Psoas muscle (tissue), 8 donors: ENCODE measurements around the gene MRPS15. TPM values are rescaled to one million over a fixed set of nuclear protein-coding genes. Genes with fewer than 3 reads are reported as not detected.

Experiments
- ATAC-seq, 4 donors: fragments of 200-7000 bp; cut with Tn5 transposase; one replicate each; pipeline ENCODE4 v1.9.1; 2020; ENCODE audit warnings: moderate library complexity in 3 of 4, mild to moderate bottlenecking in 2 of 4
- DNase-seq, 2 donors: peaks; one replicate each; pipeline ENCODE4 v3.0.0-alpha.2; 2020
- H3K27ac ChIP-seq: fragments of 200-600 bp; one replicate; pipeline ENCODE4 v1.8.0; 2022
- H3K27me3 ChIP-seq, 3 donors: fragments of 200-600 bp in 1 of 3; one replicate each; pipeline versions ENCODE4 v1.6.1 to v1.8.0; 2013 to 2022; ENCODE audit warnings: low read length in 2 of 3, mild to moderate bottlenecking in 2 of 3, moderate library complexity in 1 of 3; ENCODE audit not compliant: insufficient read depth in 3 of 3
- H3K36me3 ChIP-seq, 2 donors: fragments of 200-600 bp in 1 of 2; one replicate each; pipeline versions ENCODE4 v1.6.1 to v1.8.0; 2013 to 2022; ENCODE audit warnings: low read depth in 1 of 2, mild to moderate bottlenecking in 1 of 2, moderate library complexity in 1 of 2; ENCODE audit not compliant: insufficient read depth in 1 of 2
- H3K4me1 ChIP-seq: fragments of 200-600 bp; one replicate; pipeline ENCODE4 v1.8.0; 2022
- H3K4me3 ChIP-seq: fragments of 200-600 bp; one replicate; pipeline ENCODE4 v1.8.0; 2022; ENCODE audit warnings: mild to moderate bottlenecking
- H3K9me3 ChIP-seq: fragments of 200-600 bp; one replicate; pipeline ENCODE4 v1.8.0; 2022
- CTCF ChIP-seq: fragments of 200-600 bp; IDR thresholded peaks from one replicate; pipeline ENCODE4 v1.8.0; 2022; ENCODE audit warnings: antibody characterized with exemption
- WGBS, 3 donors: extraction: QIAGEN DNeasy Blood & Tissue Kit; methylation state at CpG; one replicate each; pipeline versions ENCODE4 v1.1.6 to v1.1.7; 2013; 5-methylcytosine and 5-hydroxymethylcytosine counted together
- intact Hi-C, 2 donors: fragments of 100-400 bp; cut with DNase I; formaldehyde crosslinking; loops; one replicate each; pipeline versions ENCODE4 v1.11.0 to v1.14.2; 2022
- polyA plus RNA-seq, 3 donors: library from polyadenylated mRNA; stranded (reverse); fragments of 200-250 nt; gene quantifications; one replicate each; pipeline ENCODE4 v1.2.3, GENCODE V29; 2013
- total RNA-seq, 4 donors: library from RNA; stranded (reverse); fragmentation: NEBNext Ultra II Directional in 2 of 4; extraction: Animal tissue kit (Norgen Biotek cat#: 25700) in 2 of 4; gene quantifications; one replicate each; pipeline versions ENCODE4 v1.2.1 to v1.2.4, GENCODE V29; 2021 to 2023
- donor health status: healthy with polysubstance abuse.
- donor health status: DM: no; HTN: no; CAD: no; lungs with moderate emphysema.
- donor health status: Bipolar disorder and iron deficiency.
- donor health status: healthy.
- donor health status: DM: yes; HTN: yes; CAD: no.
- donor health status: DM: no; HTN: no; CAD: no.
- donor health status: DM: no; HTN: no; CAD: no.
- donor health status: DM: yes; HTN: yes; CAD: no.

The MRPS15 gene
- total and polyA plus RNA-seq, 7 donors, result 127 to 279 (median 141) TPM

- no peaks in the 10 kb centered on the region for H3K9me3 ChIP-seq
- TF ChIP-seq CTCF, result no peak
- DNase-seq (no peak), ATAC-seq (no peak)
- intact Hi-C loops, result no loop called here
- H3K36me3 ChIP-seq, result peaks cover 0 to 24% of the 10 kb centered on the region in 2 donors
- no peaks in the 10 kb centered on the region for H3K27me3 ChIP-seq
- 83 to 92% (median 88%) methylated on average over 3 of the region's 3 CpGs for whole genome bisulfite sequencing, 3 donors
- no peak overlapping the region for H3K4me3 ChIP-seq
- no peaks in the 10 kb centered on the region for H3K4me1 ChIP-seq
- no peak overlapping the region for H3K27ac ChIP-seq
Measured at GRCh38 chr1:36442337-36442736, 21.8 kb downstream of the MRPS15 start.

- no peak for ATAC-seq
- intact Hi-C loops, result no loop called here
- Histone ChIP-seq H3K36me3 (peaks cover 0 to 33% of the 10 kb centered on the region in 2 donors), H3K9me3 (no peaks in the 10 kb centered on the region), H3K27ac (no peak overlapping the region), H3K4me1 (no peaks in the 10 kb centered on the region), H3K27me3 (no peaks in the 10 kb centered on the region), H3K4me3 (no peak overlapping the region)
- no peak for DNase-seq
- WGBS, 3 donors, result 85 to 90% (median 86%) methylated on average over 3 of the region's 3 CpGs
- no peak for TF ChIP-seq CTCF
Measured at GRCh38 chr1:36440646-36441045, 23.5 kb downstream of the MRPS15 start.

- intact Hi-C loops, result no loop called here
- no peak overlapping the region for H3K27ac ChIP-seq
- peaks cover 0 to 33% of the 10 kb centered on the region in 2 donors for H3K36me3 ChIP-seq
- 66 to 78% (median 74%) methylated on average over 3 of the region's 3 CpGs for WGBS, 3 donors
- no peak for TF ChIP-seq CTCF
- no peaks in the 10 kb centered on the region for H3K9me3 ChIP-seq
- no peaks in the 10 kb centered on the region for H3K27me3 ChIP-seq
- ATAC-seq (no peak), DNase-seq (no peak)
- H3K4me1 ChIP-seq, result no peaks in the 10 kb centered on the region
- no peak overlapping the region for H3K4me3 ChIP-seq
Measured at GRCh38 chr1:36440044-36440443, 24.1 kb downstream of the MRPS15 start.

GRCh38 chr1:36438715-36439114, 25.5 kb downstream of the MRPS15 start:
- no peaks in the 10 kb centered on the region for H3K9me3 ChIP-seq
- no peak for DNase-seq
- peaks cover 0 to 33% of the 10 kb centered on the region in 2 donors for H3K36me3 ChIP-seq
- intact Hi-C loops, result no loop called here
- H3K27me3 ChIP-seq, result no peaks in the 10 kb centered on the region
- H3K4me1 ChIP-seq, result no peaks in the 10 kb centered on the region
- H3K4me3 ChIP-seq, result no peak overlapping the region
- ATAC-seq, result no peak
- no peak for TF ChIP-seq CTCF
- 92 to 96% (median 93%) methylated on average over 4 of the region's 4 CpGs for WGBS, 3 donors
- no peak overlapping the region for H3K27ac ChIP-seq

GRCh38 chr1:36436821-36437220, 27.4 kb downstream of the MRPS15 start:
- DNase-seq (no peak), ATAC-seq (no peak)
- Histone ChIP-seq H3K9me3 (no peaks in the 10 kb centered on the region), H3K27me3 (no peaks in the 10 kb centered on the region), H3K4me3 (no peak overlapping the region), H3K4me1 (no peaks in the 10 kb centered on the region), H3K36me3 (peaks cover under 1 to 29% of the 10 kb centered on the region in 2 donors), H3K27ac (no peak overlapping the region)
- intact Hi-C loops, result no loop called here
- TF ChIP-seq CTCF, result no peak
- 82 to 89% (median 87%) methylated on average over 1 of the region's 1 CpG for WGBS, 3 donors
